CD14-positive monocyte (primary cell): ENCODE results near the gene LAMB2. TPM values are rescaled to one million over a fixed set of nuclear protein-coding genes. Genes with fewer than 3 reads are reported as not detected.

Experiments
- DNase-seq, 3 donors: peaks; one replicate each; pipeline ENCODE4 v3.0.0-alpha.2; 2011 to 2022
- H2AFZ ChIP-seq: 2 replicates; pipeline ENCODE4 v1.6.0; 2012; ENCODE audit warnings: mild to moderate bottlenecking, low read depth, low read length, inconsistent platforms; ENCODE audit not compliant: insufficient read depth, poor library complexity, severe bottlenecking
- H3K27ac ChIP-seq, 2 donors: 1 replicate in 1 of 2; 2 replicates in 1 of 2; pipeline ENCODE4 v1.5.1; 2012 to 2013; ENCODE audit warnings: low read length in 2 of 2, control low read depth in 1 of 2, inconsistent platforms in 1 of 2, low read depth in 1 of 2, mild to moderate bottlenecking in 1 of 2
- H3K27me3 ChIP-seq, 2 donors: one replicate each; pipeline versions ENCODE4 v1.6.0 to v1.6.1; 2011 to 2013; ENCODE audit warnings: low read length in 2 of 2; ENCODE audit not compliant: control insufficient read depth in 2 of 2, insufficient read depth in 2 of 2
- H3K36me3 ChIP-seq, 2 donors: replicated peaks in 1 of 2; 1 replicate in 1 of 2; 2 replicates in 1 of 2; pipeline versions ENCODE4 v1.5.1 to v1.6.1; 2012 to 2013; ENCODE audit warnings: low read length in 2 of 2, control low read depth in 1 of 2, inconsistent platforms in 1 of 2, mild to moderate bottlenecking in 1 of 2; ENCODE audit not compliant: insufficient read depth in 2 of 2, control insufficient read depth in 1 of 2
- H3K4me1 ChIP-seq, 2 donors: 1 replicate in 1 of 2; 2 replicates in 1 of 2; pipeline versions ENCODE4 v1.5.1 to v1.6.1; 2012 to 2013; ENCODE audit warnings: low read length in 2 of 2, control low read depth in 1 of 2, inconsistent platforms in 1 of 2, mild to moderate bottlenecking in 1 of 2, moderate library complexity in 1 of 2; ENCODE audit not compliant: insufficient read depth in 2 of 2, control insufficient read depth in 1 of 2
- H3K4me2 ChIP-seq: replicated peaks from 2 replicates; pipeline ENCODE3; 2012; ENCODE audit warnings: low read length, moderate library complexity, mild to moderate bottlenecking; ENCODE audit not compliant: poor library complexity, severe bottlenecking; ENCODE audit errors: extremely low read depth
- H3K4me3 ChIP-seq, 3 experiments: fragments of 200-600 bp in 1 of 3; sonication (generic) in 1 of 3; replicated peaks in 1 of 3; 1 replicate in 2 of 3; 2 replicates in 1 of 3; pipeline ENCODE4 v1.5.1; 2011 to 2013; ENCODE audit warnings: low read length in 3 of 3, mild to moderate bottlenecking in 3 of 3, control low read depth in 2 of 3, low read depth in 2 of 3, inconsistent platforms in 1 of 3, moderate library complexity in 1 of 3
- H3K79me2 ChIP-seq: 2 replicates; pipeline ENCODE4 v1.6.0; 2012; ENCODE audit warnings: mild to moderate bottlenecking, control low read depth, inconsistent platforms, low read length, moderate library complexity; ENCODE audit not compliant: insufficient read depth
- H3K9ac ChIP-seq: 2 replicates; pipeline ENCODE4 v1.6.0; 2017; ENCODE audit warnings: low read length, mild to moderate bottlenecking; ENCODE audit not compliant: insufficient read depth, poor library complexity, severe bottlenecking
- H3K9me3 ChIP-seq, 2 donors: replicated peaks in 1 of 2; 1 replicate in 1 of 2; 2 replicates in 1 of 2; pipeline versions ENCODE4 v1.5.1 to v1.6.1; 2012 to 2013; ENCODE audit warnings: low read length in 2 of 2, control low read depth in 1 of 2; ENCODE audit not compliant: control insufficient read depth in 1 of 2, insufficient read depth in 1 of 2
- H4K20me1 ChIP-seq: 2 replicates; pipeline ENCODE4 v1.6.0; 2012; ENCODE audit warnings: mild to moderate bottlenecking, low read length, control low read depth, moderate library complexity; ENCODE audit not compliant: insufficient read depth
- H3K27ac Mint-ChIP-seq, 7 donors: one replicate each; pipeline ENCODE4 v1.8.0; 2020; ENCODE audit warnings: mild to moderate bottlenecking in 7 of 7, mixed read lengths in 7 of 7, moderate library complexity in 6 of 7, inconsistent platforms in 2 of 7
- H3K27me3 Mint-ChIP-seq, 3 donors: one replicate each; pipeline ENCODE4 v1.8.0; 2021 to 2022; ENCODE audit warnings: low read depth in 3 of 3, mild to moderate bottlenecking in 3 of 3, mixed read lengths in 3 of 3, moderate library complexity in 3 of 3, inconsistent platforms in 1 of 3
- H3K36me3 Mint-ChIP-seq, 2 donors: one replicate each; pipeline ENCODE4 v1.8.0; 2020; ENCODE audit warnings: mixed read lengths in 2 of 2, inconsistent platforms in 1 of 2, mild to moderate bottlenecking in 1 of 2
- H3K4me1 Mint-ChIP-seq: one replicate; pipeline ENCODE4 v1.8.0; 2020; ENCODE audit warnings: mild to moderate bottlenecking, mixed read lengths
- H3K4me3 Mint-ChIP-seq, 2 donors: one replicate each; pipeline ENCODE4 v1.8.0; 2020; ENCODE audit warnings: mild to moderate bottlenecking in 2 of 2, mixed read lengths in 2 of 2, moderate library complexity in 1 of 2
- H3K9me3 Mint-ChIP-seq, 7 donors: one replicate each; pipeline ENCODE4 v1.8.0; 2020 to 2022; ENCODE audit warnings: mixed read lengths in 7 of 7, mild to moderate bottlenecking in 6 of 7, moderate library complexity in 6 of 7, inconsistent platforms in 2 of 7
- WGBS: methylation state at CpG from one replicate; pipeline ENCODE4 v1.1.5; 2013; ENCODE audit warnings: missing lambda C conversion rate; ENCODE audit not compliant: insufficient coverage; 5-methylcytosine and 5-hydroxymethylcytosine counted together
- intact Hi-C, 2 donors: fragments of 100-400 bp; cut with micrococcal nuclease; formaldehyde crosslinking; loops; one replicate each; pipeline versions ENCODE4 v1.15.0 to v1.15.1; 2023
- polyA plus RNA-seq, 3 donors: library from polyadenylated mRNA; depleted of rRNA in 1 of 3; unstranded in 2 of 3; stranded (reverse) in 1 of 3; fragments of 300-500 nt in 2 of 3; fragments of >200 nt in 1 of 3; fragmentation: Illumina TruSeq in 2 of 3; gene quantifications; 1 replicate in 2 of 3; 2 replicates in 1 of 3; pipeline ENCODE4 v1.2.3, GENCODE V29; 2012 to 2021
- small RNA-seq: library from RNA; depleted of rRNA; stranded (forward); fragments of <200 nt; gene quantifications from one replicate; pipeline ENCODE3, GENCODE V24; 2012; ENCODE audit warnings: low read depth; ENCODE audit not compliant: insufficient read length
- TF ChIP-seq, protein P1 (sequence below): fragments of 200-600 bp; IDR thresholded peaks from one replicate; pipeline ENCODE4 v1.8.0; 2022; ENCODE audit warnings: antibody characterized with exemption, mild to moderate bottlenecking

LAMB2 gene
- polyA plus RNA-seq, 3 donors, result 4.0 to 59.3 (median 7.6) TPM

DNA sequence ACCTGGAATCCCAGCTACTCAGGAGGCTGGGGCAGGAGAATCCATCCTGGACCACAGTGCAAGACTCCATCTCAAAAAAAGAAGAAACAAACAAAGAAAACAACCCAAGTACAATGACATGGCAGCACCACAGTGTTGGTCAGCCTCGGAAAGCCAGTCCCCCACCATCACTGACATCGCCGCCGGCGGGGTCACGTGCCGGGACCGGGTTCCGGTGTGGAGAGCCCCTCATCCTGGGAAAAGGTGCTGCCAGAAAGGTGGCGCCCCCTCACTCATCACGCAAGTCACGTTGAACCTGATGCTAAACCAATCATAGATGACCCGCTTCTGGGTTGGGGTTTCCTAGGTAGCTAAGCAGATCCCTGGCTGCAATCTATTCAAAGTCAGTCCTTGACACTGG is 56.7 kb downstream of the LAMB2 start:
- no peak overlapping the region for H3K27ac ChIP-seq
- H3K4me1 ChIP-seq, result no peaks in the 10 kb centered on the region
- 100% methylated on average over 1 of the region's 13 CpGs for WGBS
- H3K9ac ChIP-seq, result no peak overlapping the region
- Mint-ChIP-seq H3K4me3 (no peak overlapping the region), H3K27ac (no peak overlapping the region), H3K36me3 (peaks cover 63 to 79% of the 10 kb centered on the region in 2 donors), H3K9me3 (no peaks in the 10 kb centered on the region), H3K27me3 (no peaks in the 10 kb centered on the region), H3K4me1 (no peaks in the 10 kb centered on the region)
- no peak for DNase-seq
- no peak overlapping the region for H3K4me3 ChIP-seq
- peaks cover 70 to 85% of the 10 kb centered on the region in 2 donors for H3K36me3 ChIP-seq
- no peak overlapping the region for H3K4me2 ChIP-seq
- intact Hi-C loops, result no loop called here
- TF ChIP-seq, protein P1, sequence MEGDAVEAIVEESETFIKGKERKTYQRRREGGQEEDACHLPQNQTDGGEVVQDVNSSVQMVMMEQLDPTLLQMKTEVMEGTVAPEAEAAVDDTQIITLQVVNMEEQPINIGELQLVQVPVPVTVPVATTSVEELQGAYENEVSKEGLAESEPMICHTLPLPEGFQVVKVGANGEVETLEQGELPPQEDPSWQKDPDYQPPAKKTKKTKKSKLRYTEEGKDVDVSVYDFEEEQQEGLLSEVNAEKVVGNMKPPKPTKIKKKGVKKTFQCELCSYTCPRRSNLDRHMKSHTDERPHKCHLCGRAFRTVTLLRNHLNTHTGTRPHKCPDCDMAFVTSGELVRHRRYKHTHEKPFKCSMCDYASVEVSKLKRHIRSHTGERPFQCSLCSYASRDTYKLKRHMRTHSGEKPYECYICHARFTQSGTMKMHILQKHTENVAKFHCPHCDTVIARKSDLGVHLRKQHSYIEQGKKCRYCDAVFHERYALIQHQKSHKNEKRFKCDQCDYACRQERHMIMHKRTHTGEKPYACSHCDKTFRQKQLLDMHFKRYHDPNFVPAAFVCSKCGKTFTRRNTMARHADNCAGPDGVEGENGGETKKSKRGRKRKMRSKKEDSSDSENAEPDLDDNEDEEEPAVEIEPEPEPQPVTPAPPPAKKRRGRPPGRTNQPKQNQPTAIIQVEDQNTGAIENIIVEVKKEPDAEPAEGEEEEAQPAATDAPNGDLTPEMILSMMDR, result no peak
- peaks cover 73% of the 10 kb centered on the region for H4K20me1 ChIP-seq
- H2AFZ ChIP-seq, result no peak overlapping the region
- no peaks in the 10 kb centered on the region for H3K9me3 ChIP-seq
- peaks cover 75% of the 10 kb centered on the region for H3K79me2 ChIP-seq
- no peaks in the 10 kb centered on the region for H3K27me3 ChIP-seq

Small RNA genes within 50 kb of the gene (small RNA-seq; reads per million reads assigned to genes)
- not detected for gene RN7SL182P

Other genes starting within 250 kb of the LAMB2 start
- gene SLC25A20, start 234.2 kb downstream of the LAMB2 start, polyA plus RNA-seq, result 10 to 100 TPM; 43.6 to 60.8 (median 56.1) TPM
- 10 to 100 TPM; 68.2 to 94.8 (median 72.2) TPM for gene ARIH2, start 214.2 kb downstream of the LAMB2 start, polyA plus RNA-seq
- 10 to 100 TPM; 14.9 to 40.0 (median 18.1) TPM for gene P4HTM, start 142.8 kb downstream of the LAMB2 start, polyA plus RNA-seq
- 100 to 1,000 TPM in 1 of 3 donors, 10 to 100 TPM in 2; 30.6 to 103 (median 46.3) TPM for gene WDR6, start 125.7 kb downstream of the LAMB2 start, polyA plus RNA-seq
- gene DALRD3, start 114.5 kb downstream of the LAMB2 start, polyA plus RNA-seq, result 10 to 100 TPM; 15.0 to 42.1 (median 20.0) TPM
- gene NDUFAF3, start 110.9 kb downstream of the LAMB2 start, polyA plus RNA-seq, result 10 to 100 TPM; 42.1 to 93.4 (median 88.8) TPM
- 10 to 100 TPM; 20.8 to 67.3 (median 21.0) TPM for gene IMPDH2, start 103.7 kb downstream of the LAMB2 start, polyA plus RNA-seq
- 100 to 1,000 TPM in 1 of 3 donors, 10 to 100 TPM in 1, 1 to 10 TPM in 1; 9.3 to 150 (median 16.1) TPM for gene QRICH1, start 39.0 kb downstream of the LAMB2 start, polyA plus RNA-seq
- gene QARS1, start 28.3 kb downstream of the LAMB2 start, polyA plus RNA-seq, result 100 to 1,000 TPM; 142 to 326 (median 142) TPM
- 10 to 100 TPM; 18.4 to 55.7 (median 24.1) TPM for gene USP19, start 12.2 kb downstream of the LAMB2 start, polyA plus RNA-seq
- gene CCDC71, start 33.3 kb upstream of the LAMB2 start, polyA plus RNA-seq, result 10 to 100 TPM in 1 of 3 donors, 1 to 10 TPM in 2; 1.0 to 11.2 (median 1.2) TPM
- 10 to 100 TPM in 2 of 3 donors, 1 to 10 TPM in 1; 7.5 to 16.7 (median 12.9) TPM for gene KLHDC8B, start 38.5 kb upstream of the LAMB2 start, polyA plus RNA-seq
- 10 to 100 TPM in 1 of 3 donors, 1 to 10 TPM in 1, under 1 TPM in 1; 0.60 to 15.7 (median 1.0) TPM for gene C3orf62, start 144.2 kb upstream of the LAMB2 start, polyA plus RNA-seq
- gene USP4, start 207.0 kb upstream of the LAMB2 start, polyA plus RNA-seq, result 100 to 1,000 TPM in 1 of 3 donors, 10 to 100 TPM in 2; 68.6 to 125 (median 78.9) TPM
- 1,000 to 10,000 TPM; 1,287 to 2,105 (median 1,394) TPM for gene GPX1, start 225.3 kb upstream of the LAMB2 start, polyA plus RNA-seq